CD14-positive monocyte (primary cell): ENCODE measurements around the gene FSD1. TPM values are rescaled to one million over a fixed set of nuclear protein-coding genes. Genes with fewer than 3 reads are reported as not detected.
"Not testable (repeated sequence)": the region's sequence is repeated elsewhere in the genome, so short reads cannot be mapped to it uniquely, and the experiment has no call there.

Source experiments
- DNase-seq, 3 donors: peaks; one replicate each; pipeline ENCODE4 v3.0.0-alpha.2; 2011 to 2022
- H2AFZ ChIP-seq: 2 replicates; pipeline ENCODE4 v1.6.0; 2012; ENCODE audit warnings: mild to moderate bottlenecking, low read depth, low read length, inconsistent platforms; ENCODE audit not compliant: insufficient read depth, poor library complexity, severe bottlenecking
- H3K27ac ChIP-seq, 2 donors: 1 replicate in 1 of 2; 2 replicates in 1 of 2; pipeline ENCODE4 v1.5.1; 2012 to 2013; ENCODE audit warnings: low read length in 2 of 2, control low read depth in 1 of 2, inconsistent platforms in 1 of 2, low read depth in 1 of 2, mild to moderate bottlenecking in 1 of 2
- H3K27me3 ChIP-seq, 2 donors: one replicate each; pipeline versions ENCODE4 v1.6.0 to v1.6.1; 2011 to 2013; ENCODE audit warnings: low read length in 2 of 2; ENCODE audit not compliant: control insufficient read depth in 2 of 2, insufficient read depth in 2 of 2
- H3K36me3 ChIP-seq, 2 donors: replicated peaks in 1 of 2; 1 replicate in 1 of 2; 2 replicates in 1 of 2; pipeline versions ENCODE4 v1.5.1 to v1.6.1; 2012 to 2013; ENCODE audit warnings: low read length in 2 of 2, control low read depth in 1 of 2, inconsistent platforms in 1 of 2, mild to moderate bottlenecking in 1 of 2; ENCODE audit not compliant: insufficient read depth in 2 of 2, control insufficient read depth in 1 of 2
- H3K4me1 ChIP-seq, 2 donors: 1 replicate in 1 of 2; 2 replicates in 1 of 2; pipeline versions ENCODE4 v1.5.1 to v1.6.1; 2012 to 2013; ENCODE audit warnings: low read length in 2 of 2, control low read depth in 1 of 2, inconsistent platforms in 1 of 2, mild to moderate bottlenecking in 1 of 2, moderate library complexity in 1 of 2; ENCODE audit not compliant: insufficient read depth in 2 of 2, control insufficient read depth in 1 of 2
- H3K4me2 ChIP-seq: replicated peaks from 2 replicates; pipeline ENCODE3; 2012; ENCODE audit warnings: low read length, moderate library complexity, mild to moderate bottlenecking; ENCODE audit not compliant: poor library complexity, severe bottlenecking; ENCODE audit errors: extremely low read depth
- H3K4me3 ChIP-seq, 3 experiments: fragments of 200-600 bp in 1 of 3; sonication (generic) in 1 of 3; replicated peaks in 1 of 3; 1 replicate in 2 of 3; 2 replicates in 1 of 3; pipeline ENCODE4 v1.5.1; 2011 to 2013; ENCODE audit warnings: low read length in 3 of 3, mild to moderate bottlenecking in 3 of 3, control low read depth in 2 of 3, low read depth in 2 of 3, inconsistent platforms in 1 of 3, moderate library complexity in 1 of 3
- H3K79me2 ChIP-seq: 2 replicates; pipeline ENCODE4 v1.6.0; 2012; ENCODE audit warnings: mild to moderate bottlenecking, control low read depth, inconsistent platforms, low read length, moderate library complexity; ENCODE audit not compliant: insufficient read depth
- H3K9ac ChIP-seq: 2 replicates; pipeline ENCODE4 v1.6.0; 2017; ENCODE audit warnings: low read length, mild to moderate bottlenecking; ENCODE audit not compliant: insufficient read depth, poor library complexity, severe bottlenecking
- H3K9me3 ChIP-seq, 2 donors: replicated peaks in 1 of 2; 1 replicate in 1 of 2; 2 replicates in 1 of 2; pipeline versions ENCODE4 v1.5.1 to v1.6.1; 2012 to 2013; ENCODE audit warnings: low read length in 2 of 2, control low read depth in 1 of 2; ENCODE audit not compliant: control insufficient read depth in 1 of 2, insufficient read depth in 1 of 2
- H4K20me1 ChIP-seq: 2 replicates; pipeline ENCODE4 v1.6.0; 2012; ENCODE audit warnings: mild to moderate bottlenecking, low read length, control low read depth, moderate library complexity; ENCODE audit not compliant: insufficient read depth
- H3K27ac Mint-ChIP-seq, 7 donors: one replicate each; pipeline ENCODE4 v1.8.0; 2020; ENCODE audit warnings: mild to moderate bottlenecking in 7 of 7, mixed read lengths in 7 of 7, moderate library complexity in 6 of 7, inconsistent platforms in 2 of 7
- H3K27me3 Mint-ChIP-seq, 3 donors: one replicate each; pipeline ENCODE4 v1.8.0; 2021 to 2022; ENCODE audit warnings: low read depth in 3 of 3, mild to moderate bottlenecking in 3 of 3, mixed read lengths in 3 of 3, moderate library complexity in 3 of 3, inconsistent platforms in 1 of 3
- H3K36me3 Mint-ChIP-seq, 2 donors: one replicate each; pipeline ENCODE4 v1.8.0; 2020; ENCODE audit warnings: mixed read lengths in 2 of 2, inconsistent platforms in 1 of 2, mild to moderate bottlenecking in 1 of 2
- H3K4me1 Mint-ChIP-seq: one replicate; pipeline ENCODE4 v1.8.0; 2020; ENCODE audit warnings: mild to moderate bottlenecking, mixed read lengths
- H3K4me3 Mint-ChIP-seq, 2 donors: one replicate each; pipeline ENCODE4 v1.8.0; 2020; ENCODE audit warnings: mild to moderate bottlenecking in 2 of 2, mixed read lengths in 2 of 2, moderate library complexity in 1 of 2
- H3K9me3 Mint-ChIP-seq, 7 donors: one replicate each; pipeline ENCODE4 v1.8.0; 2020 to 2022; ENCODE audit warnings: mixed read lengths in 7 of 7, mild to moderate bottlenecking in 6 of 7, moderate library complexity in 6 of 7, inconsistent platforms in 2 of 7
- WGBS: methylation state at CpG from one replicate; pipeline ENCODE4 v1.1.5; 2013; ENCODE audit warnings: missing lambda C conversion rate; ENCODE audit not compliant: insufficient coverage; 5-methylcytosine and 5-hydroxymethylcytosine counted together
- intact Hi-C, 2 donors: fragments of 100-400 bp; cut with micrococcal nuclease; formaldehyde crosslinking; loops; one replicate each; pipeline versions ENCODE4 v1.15.0 to v1.15.1; 2023
- polyA plus RNA-seq, 3 donors: library from polyadenylated mRNA; depleted of rRNA in 1 of 3; unstranded in 2 of 3; stranded (reverse) in 1 of 3; fragments of 300-500 nt in 2 of 3; fragments of >200 nt in 1 of 3; fragmentation: Illumina TruSeq in 2 of 3; gene quantifications; 1 replicate in 2 of 3; 2 replicates in 1 of 3; pipeline ENCODE4 v1.2.3, GENCODE V29; 2012 to 2021
- TF ChIP-seq, protein P1 (sequence below): fragments of 200-600 bp; IDR thresholded peaks from one replicate; pipeline ENCODE4 v1.8.0; 2022; ENCODE audit warnings: antibody characterized with exemption, mild to moderate bottlenecking

The FSD1 gene
- polyA plus RNA-seq, 3 donors: 0.39 TPM; not detected in 2

DNA sequence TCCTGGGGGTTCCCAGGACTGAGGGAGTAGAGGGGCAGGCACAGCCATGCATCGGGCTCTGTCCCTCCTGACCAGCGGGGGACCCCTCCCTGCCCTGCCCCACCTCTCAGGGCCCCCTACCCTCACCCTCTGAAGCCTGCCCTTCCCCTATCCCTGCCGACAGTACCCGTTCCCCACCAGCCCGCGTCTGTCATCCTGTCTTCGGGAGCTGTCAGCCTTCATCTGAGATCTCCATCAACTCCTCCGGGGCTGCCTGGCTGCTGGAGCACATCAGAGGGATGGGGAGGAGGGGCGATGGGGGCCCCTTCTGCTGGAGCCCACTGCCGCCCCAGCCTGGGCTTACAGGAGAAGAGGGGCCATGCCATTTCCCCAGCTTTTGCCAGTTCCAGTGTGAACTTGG, 31.5 kb upstream of the FSD1 start:
- 100% methylated on average over 2 of the region's 10 CpGs for WGBS
- Histone ChIP-seq H3K9me3 (no peaks in the 10 kb centered on the region), H3K36me3 (peaks cover 25 to 34% of the 10 kb centered on the region in 2 donors), H3K27me3 (peaks cover under 1 to 7% of the 10 kb centered on the region in 2 donors), H3K4me3 (no peak overlapping the region), H3K4me2 (no peak overlapping the region), H4K20me1 (no peaks in the 10 kb centered on the region), H3K4me1 (no peaks in the 10 kb centered on the region), H3K27ac (no peak overlapping the region), H3K79me2 (no peaks in the 10 kb centered on the region), H3K9ac (no peak overlapping the region), H2AFZ (no peak overlapping the region)
- peaks cover 7 to 12% (median 9%) of the 10 kb centered on the region in 3 donors for H3K27me3 Mint-ChIP-seq
- intact Hi-C loops: no loop called here
- DNase-seq: no peak
- no peak overlapping the region for H3K4me3 Mint-ChIP-seq
- TF ChIP-seq, protein P1, sequence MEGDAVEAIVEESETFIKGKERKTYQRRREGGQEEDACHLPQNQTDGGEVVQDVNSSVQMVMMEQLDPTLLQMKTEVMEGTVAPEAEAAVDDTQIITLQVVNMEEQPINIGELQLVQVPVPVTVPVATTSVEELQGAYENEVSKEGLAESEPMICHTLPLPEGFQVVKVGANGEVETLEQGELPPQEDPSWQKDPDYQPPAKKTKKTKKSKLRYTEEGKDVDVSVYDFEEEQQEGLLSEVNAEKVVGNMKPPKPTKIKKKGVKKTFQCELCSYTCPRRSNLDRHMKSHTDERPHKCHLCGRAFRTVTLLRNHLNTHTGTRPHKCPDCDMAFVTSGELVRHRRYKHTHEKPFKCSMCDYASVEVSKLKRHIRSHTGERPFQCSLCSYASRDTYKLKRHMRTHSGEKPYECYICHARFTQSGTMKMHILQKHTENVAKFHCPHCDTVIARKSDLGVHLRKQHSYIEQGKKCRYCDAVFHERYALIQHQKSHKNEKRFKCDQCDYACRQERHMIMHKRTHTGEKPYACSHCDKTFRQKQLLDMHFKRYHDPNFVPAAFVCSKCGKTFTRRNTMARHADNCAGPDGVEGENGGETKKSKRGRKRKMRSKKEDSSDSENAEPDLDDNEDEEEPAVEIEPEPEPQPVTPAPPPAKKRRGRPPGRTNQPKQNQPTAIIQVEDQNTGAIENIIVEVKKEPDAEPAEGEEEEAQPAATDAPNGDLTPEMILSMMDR: no peak
- H3K4me1 Mint-ChIP-seq: no peaks in the 10 kb centered on the region
- H3K9me3 Mint-ChIP-seq: peaks cover 0 to 8% (median 2%) of the 10 kb centered on the region in 7 donors
- peaks cover 21 to 39% of the 10 kb centered on the region in 2 donors for H3K36me3 Mint-ChIP-seq
- H3K27ac Mint-ChIP-seq: no peak overlapping the region

DNA sequence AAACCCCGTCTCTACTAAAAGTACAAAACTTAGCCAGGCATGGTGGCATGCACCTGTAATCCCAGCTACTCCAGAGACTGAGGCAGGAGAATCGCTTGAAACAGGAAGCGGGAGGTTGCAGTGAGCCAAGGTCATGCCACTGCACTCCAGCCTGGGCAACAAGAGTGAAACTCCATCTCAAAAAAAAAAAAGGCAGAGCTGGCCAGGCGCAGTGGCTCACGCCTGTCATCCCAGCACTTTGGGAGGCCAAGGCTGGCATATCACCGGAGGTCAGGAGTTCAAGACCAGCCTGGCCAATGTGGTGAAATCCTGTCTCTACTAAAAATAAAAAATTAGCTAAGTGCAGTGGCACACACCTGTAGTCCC, 30.1 kb upstream of the FSD1 start:
- intact Hi-C loops, DNase-seq, H3K4me1 Mint-ChIP-seq, H3K4me3 Mint-ChIP-seq, H4K20me1 ChIP-seq, H3K4me1 ChIP-seq, H2AFZ ChIP-seq, H3K79me2 ChIP-seq, H3K4me2 ChIP-seq, H3K9ac ChIP-seq, H3K9me3 ChIP-seq, H3K27ac Mint-ChIP-seq, H3K4me3 ChIP-seq, H3K27ac ChIP-seq: not testable (repeated sequence)
- Mint-ChIP-seq H3K36me3 (peaks cover 9 to 24% of the 10 kb centered on the region in 2 donors), H3K27me3 (peaks cover 16 to 26% (median 21%) of the 10 kb centered on the region in 3 donors), H3K9me3 (peaks cover 0 to 11% (median 3%) of the 10 kb centered on the region in 7 donors)
- WGBS: 71% methylated on average over 6 of the region's 6 CpGs
- Histone ChIP-seq H3K36me3 (peaks cover 12 to 20% of the 10 kb centered on the region in 2 donors), H3K27me3 (peaks cover 9 to 18% of the 10 kb centered on the region in 2 donors)
